ENCODE data around the gene PWWP2B.

Gene PWWP2B

DNA sequence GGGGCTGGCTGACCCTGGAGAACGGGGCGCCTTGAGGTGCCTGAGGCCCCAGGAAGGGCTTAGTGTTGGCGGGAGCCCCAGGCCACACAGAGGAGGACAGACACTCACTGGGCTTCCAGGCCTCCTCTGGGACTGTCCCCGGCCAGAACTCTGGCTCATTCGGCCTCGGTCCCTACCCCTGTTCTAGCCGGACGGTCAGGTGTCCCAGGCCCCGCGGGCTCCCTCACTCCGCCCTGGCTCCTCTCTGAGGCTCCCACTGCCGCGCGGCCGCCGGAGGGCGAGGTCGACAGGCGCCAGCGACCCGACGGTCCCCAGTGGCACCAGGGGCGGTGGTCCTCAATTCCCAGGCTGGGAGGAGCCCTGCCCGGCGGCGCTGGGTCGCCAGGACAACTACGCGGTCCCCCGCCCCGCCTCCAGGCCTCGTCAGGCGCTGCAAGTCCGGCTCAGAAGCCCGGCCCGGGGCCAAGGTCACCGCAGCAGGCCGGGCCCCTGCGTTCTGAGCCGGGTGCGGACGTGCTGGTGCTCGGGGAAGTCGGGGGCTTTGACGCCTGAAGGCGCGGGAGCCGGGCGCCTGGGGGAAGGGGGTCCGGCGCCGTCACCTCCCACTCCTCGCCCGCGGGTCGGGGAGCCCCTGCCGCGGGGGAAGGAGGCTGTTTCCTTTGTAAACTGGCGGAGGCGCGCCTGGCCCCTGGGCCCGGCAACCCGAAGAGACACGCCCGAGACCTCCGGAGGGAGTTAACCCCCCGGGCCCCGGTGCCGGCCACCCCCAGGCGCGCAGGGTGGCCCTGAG, 1.1 kb upstream of the PWWP2B start:
- DNase-seq = no peak

DNA sequence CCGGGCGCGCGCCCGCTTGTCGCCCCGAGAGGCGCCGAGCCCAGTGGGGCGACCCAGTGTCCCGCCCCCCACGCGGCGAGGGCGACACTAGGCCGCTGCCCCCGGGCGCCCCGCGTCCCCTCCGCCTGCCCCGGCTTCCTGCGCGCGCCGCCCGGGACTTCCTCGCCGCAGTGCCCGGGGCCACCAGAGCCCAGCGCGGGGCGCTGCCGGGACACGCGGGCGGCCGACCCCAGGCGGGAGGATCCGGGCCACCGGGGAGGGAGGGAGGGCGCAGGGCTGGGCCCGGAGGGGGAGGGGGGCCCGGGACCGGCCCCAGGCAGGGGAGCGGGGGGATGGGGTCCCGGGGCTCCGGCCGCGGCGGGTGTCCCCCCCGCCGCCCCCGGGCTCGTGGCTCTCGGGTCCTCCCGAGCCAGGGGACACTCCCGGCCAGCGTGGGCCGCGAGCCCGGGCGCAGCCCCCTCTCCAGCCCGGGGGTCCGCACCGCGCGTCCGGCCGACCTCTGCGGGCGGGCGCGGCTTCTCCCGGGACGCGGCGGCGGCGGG, 435 bp upstream of the PWWP2B start:
- DNase-seq = peak; percentile 62

- DNase-seq = peak; percentile 38
Measured at GRCh38 chr10:132397671-132398565, 918 bp downstream of the PWWP2B start.

DNA sequence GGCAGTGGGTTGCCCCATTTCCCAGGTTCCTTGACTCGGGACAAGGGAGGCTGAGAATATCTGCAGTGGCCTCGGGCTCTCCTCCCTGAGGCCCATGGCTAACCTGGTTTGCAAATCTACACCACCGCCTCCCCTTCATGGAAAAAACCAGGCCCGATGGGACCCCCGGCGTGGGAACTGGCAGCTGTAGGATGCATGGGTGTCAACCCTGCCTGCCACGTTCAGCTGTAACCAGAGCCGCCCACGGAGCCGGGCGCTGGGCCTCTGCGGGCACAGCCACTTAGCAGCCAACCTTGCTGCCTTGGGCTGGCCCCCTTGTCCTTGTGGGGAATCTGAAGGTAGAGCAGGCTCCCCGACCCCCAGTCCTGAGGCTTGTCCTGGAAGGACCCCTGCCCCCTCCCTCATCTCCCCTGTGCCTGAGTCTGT, 1.6 kb downstream of the PWWP2B start:
- no peak for DNase-seq

DNA sequence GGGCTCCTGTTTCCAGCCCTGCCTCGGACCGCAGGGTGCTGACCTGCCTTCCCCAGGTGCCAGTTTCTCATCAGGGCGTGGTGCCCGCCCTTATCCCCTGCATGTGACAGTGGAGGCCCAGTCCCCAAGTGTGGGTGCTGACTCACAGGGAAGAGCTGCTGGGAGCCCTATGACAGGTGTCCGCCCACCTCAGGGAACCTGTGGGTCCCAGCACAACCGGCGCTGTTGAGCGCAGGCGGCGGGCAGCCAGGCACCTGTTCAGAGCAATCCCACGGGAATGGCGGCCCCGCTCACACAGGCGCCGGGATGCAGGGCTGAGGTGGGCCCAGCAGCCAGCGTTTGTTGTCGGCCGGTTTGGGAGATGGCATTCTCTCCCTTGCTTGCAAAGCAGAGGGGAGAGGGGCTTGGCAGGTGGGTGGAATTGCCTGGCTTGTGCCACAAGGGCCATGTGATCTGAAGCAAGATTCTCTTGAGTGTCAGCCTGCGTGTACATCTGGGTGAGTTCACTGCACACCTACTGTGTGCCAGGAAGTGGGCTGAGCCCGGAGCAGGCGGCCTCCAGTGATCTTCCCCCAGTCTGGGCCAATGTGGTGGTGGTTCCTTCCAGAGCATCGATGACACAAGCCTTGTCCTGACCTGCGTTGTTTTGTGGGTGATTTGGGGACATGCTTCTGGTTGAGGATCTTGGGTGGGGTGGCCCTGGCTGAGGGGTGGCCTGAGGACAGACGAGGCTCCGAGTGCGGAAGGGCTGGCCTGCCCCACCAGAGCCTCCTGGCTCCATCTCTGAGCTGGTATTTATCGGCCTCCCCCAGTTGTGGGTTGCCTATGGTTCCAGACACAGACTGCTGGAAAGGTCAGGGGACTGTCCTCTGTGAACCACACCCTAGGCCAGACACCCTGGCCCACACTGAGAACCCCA, 2.4 kb downstream of the PWWP2B start:
- DNase-seq = no peak

GRCh38 chr10:132400041-132400546, 3.1 kb downstream of the PWWP2B start:
- DNase-seq = no peak

DNA sequence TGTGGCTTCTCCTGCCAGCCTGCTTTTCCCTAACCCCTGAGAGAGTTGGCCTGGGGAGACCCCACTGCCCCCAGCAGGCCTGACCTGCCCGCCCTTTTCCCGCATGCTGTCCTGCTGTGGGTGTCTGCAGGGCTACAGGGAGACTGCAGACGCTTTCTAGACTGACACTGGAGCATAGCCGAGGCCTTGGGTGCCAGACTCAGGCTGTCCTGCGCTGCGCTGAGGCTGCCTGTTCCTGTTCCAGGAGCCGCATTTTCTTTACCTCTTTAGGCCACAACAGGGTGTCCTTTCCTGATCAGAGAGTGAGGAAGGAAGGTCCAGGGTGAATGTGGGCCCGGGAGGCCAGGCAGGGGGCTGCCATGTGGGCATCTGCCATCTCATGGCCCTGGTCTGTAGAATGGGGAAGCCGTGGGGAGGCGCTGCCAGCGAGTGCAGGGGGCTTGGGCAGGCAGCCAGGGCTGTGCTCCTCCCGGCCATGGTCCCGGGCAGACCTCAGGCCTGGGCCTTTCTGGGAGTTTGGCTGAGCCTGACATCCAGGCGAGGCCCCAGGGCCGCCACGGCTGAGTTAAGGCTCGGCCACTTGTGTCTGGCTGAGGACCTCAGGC, 3.6 kb downstream of the PWWP2B start:
- DNase-seq = no peak

GRCh38 chr10:132401401-132402118, 4.6 kb downstream of the PWWP2B start:
- no peak for DNase-seq

- DNase-seq = no peak
Measured at GRCh38 chr10:132402781-132403241, 5.8 kb downstream of the PWWP2B start.

DNA sequence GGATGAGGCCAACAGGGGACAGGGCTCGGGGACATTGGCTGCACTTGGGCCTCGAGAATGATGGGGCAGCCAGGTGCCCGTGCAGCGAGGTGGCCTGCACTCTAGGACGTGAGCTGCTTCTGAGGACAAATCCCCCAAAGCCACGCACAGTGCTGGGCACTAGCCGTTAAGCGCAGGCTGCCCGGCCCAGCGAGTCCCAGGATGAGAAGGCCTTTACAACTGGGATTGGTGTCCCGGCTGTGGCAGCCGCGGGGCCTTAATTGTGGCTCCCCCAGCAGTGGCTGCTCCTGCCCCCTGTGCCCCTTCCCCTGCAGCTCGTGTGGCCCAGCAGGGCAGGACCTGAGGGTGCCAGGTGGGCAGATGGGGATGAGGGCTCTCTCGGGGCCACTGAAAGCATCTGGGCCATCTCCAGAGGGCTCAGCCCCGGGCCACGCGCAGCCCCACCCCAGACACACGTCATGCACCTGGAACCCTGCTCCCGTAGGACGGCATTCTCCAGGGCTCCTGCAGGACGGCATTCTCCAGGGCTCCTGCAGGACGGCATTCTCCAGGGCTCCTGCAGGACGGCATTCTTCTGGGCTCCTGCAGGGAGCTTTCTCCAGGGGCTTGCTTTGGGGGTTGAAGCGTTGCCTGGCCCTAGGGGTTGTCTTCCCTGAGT, 6.6 kb downstream of the PWWP2B start:
- no peak for DNase-seq

DNA sequence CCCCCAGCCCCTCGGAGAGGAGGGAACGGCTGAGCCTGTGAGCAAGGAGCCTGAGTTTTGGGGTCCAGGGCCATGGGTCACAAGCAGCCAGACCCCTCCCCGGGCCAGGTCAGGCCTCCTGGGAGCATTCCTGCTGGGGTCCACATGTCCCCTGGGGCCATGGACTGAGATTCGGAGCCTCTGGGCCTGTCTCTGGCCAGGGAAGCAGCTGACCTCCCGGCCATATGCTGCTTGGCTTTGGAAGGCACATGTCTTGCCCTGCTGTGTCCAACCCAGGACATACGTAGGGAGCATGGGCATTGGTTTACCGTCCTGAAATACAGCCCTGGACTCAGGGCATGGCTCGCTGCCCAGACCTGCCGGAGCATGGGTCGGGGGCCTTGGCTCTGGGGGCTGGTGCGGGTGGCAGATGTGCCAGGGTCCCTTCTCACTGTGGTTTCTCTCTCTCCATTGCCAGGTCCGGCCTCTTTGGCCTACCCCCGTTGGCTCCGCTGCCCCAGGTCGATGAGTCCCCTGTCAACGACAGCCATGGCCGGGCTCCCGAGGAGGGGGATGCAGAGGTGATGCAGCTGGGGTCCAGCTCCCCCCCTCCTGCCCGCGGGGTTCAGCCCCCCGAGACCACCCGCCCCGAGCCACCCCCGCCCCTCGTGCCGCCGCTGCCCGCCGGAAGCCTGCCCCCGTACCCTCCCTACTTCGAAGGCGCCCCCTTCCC, 7.3 kb downstream of the PWWP2B start:
- no peak for DNase-seq

DNA sequence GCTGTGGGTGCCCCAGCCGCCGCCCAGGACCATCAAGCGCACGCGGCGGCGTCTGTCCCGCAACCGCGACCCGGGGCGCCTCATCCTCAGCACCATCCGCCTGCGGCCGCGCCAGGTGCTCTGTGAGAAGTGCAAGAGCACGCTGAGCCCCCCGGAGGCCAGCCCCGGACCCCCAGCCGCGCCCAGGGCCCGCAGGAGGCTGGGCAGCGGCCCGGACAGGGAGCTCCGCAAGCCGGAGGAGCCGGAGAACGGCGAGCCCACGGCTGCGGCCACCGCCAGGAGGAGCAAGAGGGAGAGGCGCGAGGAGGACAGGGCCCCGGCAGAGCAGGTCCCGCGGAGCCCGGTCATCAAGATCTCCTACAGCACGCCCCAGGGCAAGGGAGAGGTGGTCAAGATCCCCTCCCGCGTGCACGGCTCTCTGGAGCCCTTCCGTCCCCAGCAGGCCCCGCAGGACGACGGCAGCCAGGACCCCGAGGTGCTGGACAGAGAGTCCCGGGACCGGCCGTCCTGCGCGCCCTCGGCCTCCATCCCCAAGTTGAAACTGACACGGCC, 8.0 kb downstream of the PWWP2B start:
- DNase-seq = no peak

- no peak for DNase-seq
Measured at GRCh38 chr10:132405463-132405991, 8.5 kb downstream of the PWWP2B start.

DNA sequence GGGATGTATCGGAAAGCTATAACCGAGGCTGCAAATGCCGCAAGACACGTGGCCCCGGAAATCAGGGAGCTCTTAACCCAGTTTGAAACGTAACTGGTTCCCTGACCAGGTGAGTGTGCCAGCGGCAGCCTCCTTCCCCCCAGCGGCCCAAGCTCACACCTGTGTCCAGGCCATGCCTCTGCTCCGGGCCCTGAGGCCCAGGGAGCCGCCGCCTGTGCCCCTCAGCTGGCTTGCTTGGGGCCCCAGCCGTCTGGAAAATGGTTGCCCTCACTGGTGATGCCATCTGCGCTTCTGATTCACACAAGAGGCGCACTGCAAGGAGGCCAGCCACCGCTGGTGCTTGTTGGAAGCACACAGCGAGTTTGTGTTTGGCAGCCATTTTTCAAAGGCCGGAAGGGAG, 9.2 kb downstream of the PWWP2B start:
- DNase-seq = no peak

DNA sequence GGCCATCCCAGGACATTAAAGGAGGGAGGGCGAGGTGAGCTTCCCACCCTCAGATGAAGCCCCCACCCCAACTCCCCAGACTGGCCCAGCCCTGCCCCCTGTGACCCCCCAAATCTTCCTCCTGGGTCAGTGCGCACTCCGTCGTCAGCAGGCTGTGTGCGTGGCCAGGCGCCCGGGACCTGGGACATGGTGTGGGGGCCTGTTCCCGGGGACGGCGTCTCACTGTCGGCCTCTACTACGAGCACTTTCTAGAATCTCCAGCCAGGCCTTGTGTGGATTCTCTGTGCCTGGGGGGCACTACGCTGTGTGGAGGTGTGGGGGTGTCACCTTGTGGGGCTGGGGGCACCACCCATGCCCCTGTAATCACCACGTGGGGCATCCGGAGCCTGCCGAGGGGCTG, 9.8 kb downstream of the PWWP2B start:
- no peak for DNase-seq

- DNase-seq = no peak
Measured at GRCh38 chr10:132407243-132407746, 10.3 kb downstream of the PWWP2B start.

GRCh38 chr10:132407846-132408278, 10.9 kb downstream of the PWWP2B start:
- DNase-seq = no peak

- DNase-seq = no peak
Measured at GRCh38 chr10:132408367-132408781, 11.4 kb downstream of the PWWP2B start.

All from stimulated activated CD4-positive, alpha-beta T cell treated with anti-CD3 and anti-CD28 coated beads, Interleukin-4, amount 100 ng/mL, for 1 hour (primary cell).